Measurements from ENCODE around the gene NDUFA11.

Gene NDUFA11

GRCh38 chr19:5905114-5905778 lies 1.7 kb upstream of the NDUFA11 start:
- DNase-seq, result no peak

- peak; percentile 99 for DNase-seq
Observed at GRCh38 chr19:5904352-5905113, 943 bp upstream of the NDUFA11 start, which contains the start of gene VMAC. TSS of gene VMAC (plus strand) at chr19:5904872. CDS start at chr19:5904891, 19 bp downstream.

GRCh38 chr19:5903056-5903623 lies 450 bp downstream of the NDUFA11 start:
- no peak for DNase-seq

GRCh38 chr19:5900976-5901375 lies 2.6 kb downstream of the NDUFA11 start:
- no peak for DNase-seq

GRCh38 chr19:5899728-5900526 lies 3.7 kb downstream of the NDUFA11 start:
- DNase-seq, result no peak

- no peak for DNase-seq
Observed at GRCh38 chr19:5897189-5897969, 6.2 kb downstream of the NDUFA11 start.

- no peak for DNase-seq
Observed at GRCh38 chr19:5896365-5897076, 7.1 kb downstream of the NDUFA11 start.

GRCh38 chr19:5895890-5896289 lies 7.7 kb downstream of the NDUFA11 start:
- no peak for DNase-seq

- DNase-seq, result no peak
Observed at GRCh38 chr19:5895409-5895808, 8.2 kb downstream of the NDUFA11 start.

GRCh38 chr19:5894704-5895349 lies 8.8 kb downstream of the NDUFA11 start:
- DNase-seq, result no peak

- no peak for DNase-seq
Observed at GRCh38 chr19:5893907-5894703, 9.5 kb downstream of the NDUFA11 start.

GRCh38 chr19:5893296-5893903 lies 10.2 kb downstream of the NDUFA11 start:
- no peak for DNase-seq

GRCh38 chr19:5892772-5893275 lies 10.8 kb downstream of the NDUFA11 start:
- DNase-seq, result no peak

GRCh38 chr19:5891938-5892771 lies 11.4 kb downstream of the NDUFA11 start:
- DNase-seq, result peak in 1 of 2 experiments; percentile 22

GRCh38 chr19:5891572-5891937 lies 12.0 kb downstream of the NDUFA11 start:
- no peak for DNase-seq

- DNase-seq, result no peak
Observed at GRCh38 chr19:5890099-5890498, 13.5 kb downstream of the NDUFA11 start.

GRCh38 chr19:5889288-5889971 lies 14.2 kb downstream of the NDUFA11 start:
- no peak for DNase-seq
